Tibial artery (tissue), 4 donors: Measurements from ENCODE around the gene NFE2L2.

Experiments
- DNase-seq, 2 donors: peaks; one replicate each; pipeline ENCODE4 v3.0.0-alpha.2; 2019
- H3K27ac ChIP-seq, 2 donors: fragments of 200-600 bp; sonication (generic) in 1 of 2; 1 replicate in 1 of 2; 2 replicates in 1 of 2; pipeline ENCODE4 v1.5.1; 2018 to 2019; ENCODE audit warnings: mild to moderate bottlenecking in 1 of 2
- H3K27me3 ChIP-seq, 2 donors: fragments of 200-600 bp; sonication (generic) in 1 of 2; one replicate each; pipeline versions ENCODE4 v1.5.1 to v1.6.0; 2016 to 2019
- H3K36me3 ChIP-seq, 3 donors: fragments of 200-600 bp; sonication (generic) in 2 of 3; one replicate each; pipeline ENCODE4 v1.5.1; 2016 to 2019; ENCODE audit warnings: mild to moderate bottlenecking in 2 of 3
- H3K4me1 ChIP-seq, 4 donors: fragments of 200-600 bp; sonication (generic) in 2 of 4; 1 replicate in 3 of 4; 2 replicates in 1 of 4; pipeline ENCODE4 v1.5.1; 2016 to 2019
- H3K4me3 ChIP-seq, 2 donors: fragments of 200-600 bp; sonication (generic) in 1 of 2; 1 replicate in 1 of 2; 2 replicates in 1 of 2; pipeline ENCODE4 v1.5.1; 2018 to 2019; ENCODE audit warnings: mild to moderate bottlenecking in 2 of 2
- H3K9me3 ChIP-seq, 3 donors: fragments of 200-600 bp; sonication (generic) in 1 of 3; one replicate each; pipeline ENCODE4 v1.5.1; 2016 to 2019
- intact Hi-C: fragments of 100-400 bp; cut with DNase I; formaldehyde crosslinking; loops from one replicate; pipeline ENCODE4 v1.15.0; 2023; ENCODE audit warnings: low total_unique reads
- TF ChIP-seq, protein P1 (sequence below), 2 experiments: fragments of 200-600 bp in 1 of 2; fragments of 450-650 bp in 1 of 2; IDR thresholded peaks; one replicate each; pipeline ENCODE4 v1.5.1; 2017 to 2019; ENCODE audit warnings: antibody characterized with exemption in 2 of 2, mild to moderate bottlenecking in 1 of 2, moderate library complexity in 1 of 2

NFE2L2 gene

DNA sequence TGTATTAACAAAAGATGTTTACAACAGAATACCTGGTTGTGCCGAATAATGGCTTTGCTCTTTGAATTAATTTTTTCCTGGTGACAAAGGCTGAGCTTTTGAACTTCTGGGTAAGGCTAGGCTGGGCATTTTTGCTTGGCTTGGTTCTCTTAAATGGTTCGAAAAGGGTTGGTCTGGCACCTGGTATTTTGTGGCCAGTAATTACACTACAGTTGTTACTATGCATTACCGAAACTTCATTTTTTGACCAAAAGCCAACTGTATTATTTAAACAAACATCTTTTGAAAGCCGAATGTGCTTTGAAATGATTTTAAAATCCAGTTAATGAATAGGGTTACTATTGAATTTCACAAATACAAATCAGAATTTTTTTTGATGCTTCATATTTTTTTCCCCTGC is 19.4 kb upstream of the NFE2L2 start:
- H3K36me3 ChIP-seq: peaks cover 0 to 4% (median 0%) of the 10 kb centered on the region in 3 donors
- no peak for DNase-seq
- H3K27ac ChIP-seq: no peak overlapping the region
- intact Hi-C loops: no loop called here
- peaks cover 0 to 29% (median 18%) of the 10 kb centered on the region in 4 donors for H3K4me1 ChIP-seq
- H3K9me3 ChIP-seq: no peaks in the 10 kb centered on the region
- no peak overlapping the region for H3K4me3 ChIP-seq
- no peaks in the 10 kb centered on the region for H3K27me3 ChIP-seq
- TF ChIP-seq, protein P1, sequence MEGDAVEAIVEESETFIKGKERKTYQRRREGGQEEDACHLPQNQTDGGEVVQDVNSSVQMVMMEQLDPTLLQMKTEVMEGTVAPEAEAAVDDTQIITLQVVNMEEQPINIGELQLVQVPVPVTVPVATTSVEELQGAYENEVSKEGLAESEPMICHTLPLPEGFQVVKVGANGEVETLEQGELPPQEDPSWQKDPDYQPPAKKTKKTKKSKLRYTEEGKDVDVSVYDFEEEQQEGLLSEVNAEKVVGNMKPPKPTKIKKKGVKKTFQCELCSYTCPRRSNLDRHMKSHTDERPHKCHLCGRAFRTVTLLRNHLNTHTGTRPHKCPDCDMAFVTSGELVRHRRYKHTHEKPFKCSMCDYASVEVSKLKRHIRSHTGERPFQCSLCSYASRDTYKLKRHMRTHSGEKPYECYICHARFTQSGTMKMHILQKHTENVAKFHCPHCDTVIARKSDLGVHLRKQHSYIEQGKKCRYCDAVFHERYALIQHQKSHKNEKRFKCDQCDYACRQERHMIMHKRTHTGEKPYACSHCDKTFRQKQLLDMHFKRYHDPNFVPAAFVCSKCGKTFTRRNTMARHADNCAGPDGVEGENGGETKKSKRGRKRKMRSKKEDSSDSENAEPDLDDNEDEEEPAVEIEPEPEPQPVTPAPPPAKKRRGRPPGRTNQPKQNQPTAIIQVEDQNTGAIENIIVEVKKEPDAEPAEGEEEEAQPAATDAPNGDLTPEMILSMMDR (IDR thresholded peaks at IDR 0.05): no peak

- no peaks in the 10 kb centered on the region for H3K9me3 ChIP-seq
- DNase-seq: no peak
- peak overlapping the region; percentile 52 to 56 for H3K27ac ChIP-seq
- H3K4me3 ChIP-seq: no peak overlapping the region
- intact Hi-C loops: no loop called here
- H3K4me1 ChIP-seq: peaks cover 0 to 37% (median 20%) of the 10 kb centered on the region in 4 donors
- TF ChIP-seq, protein P1 (IDR thresholded peaks at IDR 0.05): no peak
- peaks cover 0 to 4% (median 0%) of the 10 kb centered on the region in 3 donors for H3K36me3 ChIP-seq
- no peaks in the 10 kb centered on the region for H3K27me3 ChIP-seq
Observed at GRCh38 chr2:177282787-177283572, 18.5 kb upstream of the NFE2L2 start.

GRCh38 chr2:177282181-177282641 is 17.7 kb upstream of the NFE2L2 start:
- H3K27ac ChIP-seq: peak overlapping the region; percentile 52 to 56

DNA sequence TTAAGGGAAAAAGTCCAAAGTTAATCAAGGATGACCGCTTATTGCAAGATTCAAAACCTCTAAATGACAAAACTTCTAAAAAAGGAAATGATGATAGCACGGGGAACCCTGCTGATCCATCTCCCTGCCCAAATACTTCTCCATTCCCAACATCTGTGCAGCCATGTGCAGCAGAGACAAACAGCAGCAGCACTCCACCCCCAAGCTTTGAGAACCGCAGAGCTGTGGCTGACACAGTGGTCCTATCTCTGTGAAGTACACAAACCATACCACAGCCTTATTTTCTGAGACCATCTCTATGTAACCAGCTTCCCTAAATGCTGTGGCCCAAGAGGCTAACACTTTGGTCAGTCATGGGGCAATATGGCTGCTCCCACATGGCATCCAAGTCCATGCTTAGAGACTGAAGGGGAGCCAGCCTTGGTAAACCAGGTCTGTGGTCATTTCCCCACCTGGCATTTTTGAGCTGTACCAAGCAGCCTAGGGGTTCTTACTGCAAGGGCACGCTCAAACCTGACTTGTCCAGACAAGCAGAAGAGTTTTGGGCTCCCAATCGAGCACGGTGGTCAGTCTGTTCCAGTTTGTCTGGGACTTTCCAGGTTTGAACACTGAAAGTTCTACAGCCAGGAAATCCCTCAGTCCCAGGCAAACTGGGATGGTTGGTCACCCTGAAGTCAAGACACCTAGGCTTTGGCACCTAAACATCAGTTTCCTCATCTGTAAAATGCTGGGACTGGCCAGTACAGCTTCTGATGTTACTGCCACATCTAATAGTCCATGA is 17.1 kb upstream of the NFE2L2 start:
- TF ChIP-seq, protein P1 (IDR thresholded peaks at IDR 0.05): no peak
- DNase-seq: no peak
- Histone ChIP-seq H3K4me1 (peaks cover 0 to 39% (median 20%) of the 10 kb centered on the region in 4 donors), H3K27ac (peak overlapping the region; percentile 52 to 56), H3K27me3 (no peaks in the 10 kb centered on the region), H3K36me3 (no peaks in the 10 kb centered on the region), H3K4me3 (no peak overlapping the region), H3K9me3 (no peaks in the 10 kb centered on the region)
- intact Hi-C loops: no loop called here

More at GRCh38 chr2:177282181-177282641, 17.7 kb upstream of the NFE2L2 start:
- no peak for DNase-seq
- intact Hi-C loops: no loop called here
- H3K4me3 ChIP-seq: no peak overlapping the region
- peaks cover 0 to 4% (median 0%) of the 10 kb centered on the region in 3 donors for H3K36me3 ChIP-seq
- TF ChIP-seq, protein P1 (IDR thresholded peaks at IDR 0.05): no peak
- H3K27me3 ChIP-seq: no peaks in the 10 kb centered on the region
- H3K9me3 ChIP-seq: no peaks in the 10 kb centered on the region
- peaks cover 0 to 39% (median 20%) of the 10 kb centered on the region in 4 donors for H3K4me1 ChIP-seq

GRCh38 chr2:177279847-177280246 is 15.3 kb upstream of the NFE2L2 start:
- no peak overlapping the region for H3K4me3 ChIP-seq
- H3K27ac ChIP-seq: peak overlapping the region; percentile 49 to 53
- H3K36me3 ChIP-seq: no peaks in the 10 kb centered on the region
- no peaks in the 10 kb centered on the region for H3K9me3 ChIP-seq
- no peaks in the 10 kb centered on the region for H3K27me3 ChIP-seq
- H3K4me1 ChIP-seq: peaks cover 0 to 52% (median 28%) of the 10 kb centered on the region in 4 donors
- TF ChIP-seq, protein P1 (IDR thresholded peaks at IDR 0.05): no peak
- DNase-seq: no peak
- intact Hi-C loops: no loop called here
